B cell (primary cell): ENCODE data around the gene QKI. TPM values are rescaled to one million over a fixed set of nuclear protein-coding genes. Genes with fewer than 3 reads are reported as not detected.

Source experiments
- ATAC-seq: fragments of 200-7000 bp; cut with Tn5 transposase; one replicate; pipeline ENCODE4 v1.10.0; 2021; ENCODE audit warnings: low read depth, mild to moderate bottlenecking, moderate number of reproducible peaks, moderate library complexity
- CTCF ChIA-PET: fragments of 350-600 bp; sonication (Branson Sonifier 250); formaldehyde crosslinking; loops from one replicate; lab custom pipeline; 2021; ENCODE audit warnings: antibody characterized with exemption, inconsistent platforms; lab: Charles Lee
- POLR2A ChIA-PET: fragments of 350-600 bp; sonication (Branson Sonifier 250); formaldehyde crosslinking; loops from one replicate; lab custom pipeline; 2021; ENCODE audit warnings: antibody characterized with exemption; lab: Charles Lee
- DNase-seq: peaks from one replicate; pipeline ENCODE4 v3.0.0; 2013
- H2AFZ ChIP-seq: 2 replicates; pipeline ENCODE4 v1.6.1; 2012; ENCODE audit warnings: mild to moderate bottlenecking, low read depth, low read length; ENCODE audit not compliant: insufficient read depth, poor library complexity, severe bottlenecking
- H3K27ac ChIP-seq, 2 donors: 1 replicate in 1 of 2; 2 replicates in 1 of 2; pipeline ENCODE4 v1.5.1; 2012 to 2013; ENCODE audit warnings: low read length in 2 of 2, mild to moderate bottlenecking in 2 of 2, moderate library complexity in 1 of 2
- H3K27me3 ChIP-seq, 4 experiments: fragments of 200-600 bp in 1 of 4; sonication (generic) in 1 of 4; replicated peaks in 1 of 4; 1 replicate in 2 of 4; 2 replicates in 2 of 4; pipeline versions ENCODE4 v1.6.1 to v1.7.0; 2013 to 2016; ENCODE audit warnings: low read length in 3 of 4, mild to moderate bottlenecking in 2 of 4, mixed read lengths in 1 of 4, moderate library complexity in 1 of 4; ENCODE audit not compliant: insufficient read depth in 4 of 4, control insufficient read depth in 3 of 4; ENCODE audit errors: control extremely low read depth in 1 of 4
- H3K36me3 ChIP-seq, 2 experiments: replicated peaks in 1 of 2; 1 replicate in 1 of 2; 2 replicates in 1 of 2; pipeline versions ENCODE4 v1.6.1 to v1.7.1; 2013; ENCODE audit warnings: low read length in 1 of 2; ENCODE audit not compliant: insufficient read depth in 2 of 2, control insufficient read depth in 1 of 2; ENCODE audit errors: control extremely low read depth in 1 of 2, extremely low read depth in 1 of 2
- H3K4me1 ChIP-seq, 2 donors: fragments of 200-600 bp in 1 of 2; sonication (generic) in 1 of 2; 1 replicate in 1 of 2; 2 replicates in 1 of 2; pipeline versions ENCODE4 v1.5.1 to v1.6.1; 2013 to 2017; ENCODE audit warnings: low read length in 2 of 2; ENCODE audit not compliant: control insufficient read depth in 2 of 2, insufficient read depth in 2 of 2
- H3K4me2 ChIP-seq: replicated peaks from 2 replicates; pipeline ENCODE3; 2012; ENCODE audit warnings: mild to moderate bottlenecking, low read depth, low read length; ENCODE audit not compliant: poor library complexity, severe bottlenecking
- H3K4me3 ChIP-seq, 5 experiments: fragments of 200-600 bp in 1 of 5; sonication (generic) in 1 of 5; 1 replicate in 3 of 5; 2 replicates in 2 of 5; pipeline versions ENCODE4 v1.5.1 to v1.7.0; 2011 to 2016; ENCODE audit warnings: low read length in 4 of 5, mild to moderate bottlenecking in 4 of 5, low read depth in 2 of 5, control low read depth in 1 of 5, moderate library complexity in 1 of 5; ENCODE audit not compliant: insufficient read depth in 1 of 5; ENCODE audit errors: control extremely low read depth in 1 of 5, extremely low read depth in 1 of 5
- H3K79me2 ChIP-seq: fragments of 200-600 bp; sonication (generic); one replicate; pipeline ENCODE4 v1.6.0; 2016; ENCODE audit warnings: low read length; ENCODE audit not compliant: control insufficient read depth, insufficient read depth
- H3K9ac ChIP-seq: fragments of 200-600 bp; sonication (generic); 2 replicates; pipeline ENCODE4 v1.6.1; 2017; ENCODE audit warnings: mild to moderate bottlenecking, low read length, moderate library complexity
- H3K9me3 ChIP-seq, 3 donors: one replicate each; pipeline versions ENCODE4 v1.6.1 to v1.7.1; 2013; ENCODE audit warnings: low read length in 2 of 3; ENCODE audit not compliant: control insufficient read depth in 2 of 3, insufficient read depth in 1 of 3; ENCODE audit errors: control extremely low read depth in 1 of 3
- H4K20me1 ChIP-seq: 2 replicates; pipeline ENCODE4 v1.6.0; 2012; ENCODE audit warnings: mild to moderate bottlenecking, low read length; ENCODE audit not compliant: insufficient read depth, control insufficient read depth, poor library complexity, severe bottlenecking
- H3K27ac Mint-ChIP-seq: one replicate; pipeline ENCODE4 v1.8.0; 2021; ENCODE audit warnings: mixed read lengths
- H3K27me3 Mint-ChIP-seq: one replicate; pipeline ENCODE4 v1.8.0; 2021; ENCODE audit warnings: mixed read lengths
- H3K4me1 Mint-ChIP-seq: one replicate; pipeline ENCODE4 v1.8.0; 2021; ENCODE audit warnings: mixed read lengths
- H3K4me3 Mint-ChIP-seq: one replicate; pipeline ENCODE4 v1.8.0; 2021; ENCODE audit warnings: mixed read lengths
- H3K9me3 Mint-ChIP-seq: one replicate; pipeline ENCODE4 v1.8.0; 2022; ENCODE audit warnings: mixed read lengths; ENCODE audit not compliant: insufficient read depth
- EZH2 ChIP-seq: IDR thresholded peaks from 2 replicates; pipeline ENCODE4 v1.6.1; 2012; ENCODE audit warnings: borderline replicate concordance, low read depth, mild to moderate bottlenecking, moderate library complexity, low read length; ENCODE audit not compliant: insufficient read depth, poor library complexity, severe bottlenecking
- WGBS: methylation state at CpG from one replicate; pipeline ENCODE4 v1.1.5; 2013; ENCODE audit warnings: missing lambda C conversion rate; ENCODE audit not compliant: insufficient coverage; 5-methylcytosine and 5-hydroxymethylcytosine counted together
- intact Hi-C: fragments of 100-400 bp; cut with micrococcal nuclease; formaldehyde crosslinking; loops from one replicate; pipeline ENCODE4 v1.10.0; 2022
- polyA plus RNA-seq: library from polyadenylated mRNA; depleted of rRNA; stranded (reverse); fragments of >200 nt; gene quantifications from 2 replicates; pipeline ENCODE4 v1.2.3, GENCODE V29; 2012
- total RNA-seq, 2 donors: library from RNA; stranded (reverse); fragments of 120-200 nt in 1 of 2; gene quantifications; 1 replicate in 1 of 2; 2 replicates in 1 of 2; pipeline versions ENCODE4 v1.2.3 to v1.2.4, GENCODE V29; 2013 to 2022
- TF ChIP-seq, protein P1 (sequence below): fragments of 200-600 bp; IDR thresholded peaks from one replicate; pipeline ENCODE4 v1.8.0; 2022; ENCODE audit warnings: antibody characterized with exemption, mild to moderate bottlenecking

Gene QKI
- total and polyA plus RNA-seq, 2 donors (not counting 1 experiment from before 2014, with no cell fraction given): 38.8 to 79.5 TPM

DNA sequence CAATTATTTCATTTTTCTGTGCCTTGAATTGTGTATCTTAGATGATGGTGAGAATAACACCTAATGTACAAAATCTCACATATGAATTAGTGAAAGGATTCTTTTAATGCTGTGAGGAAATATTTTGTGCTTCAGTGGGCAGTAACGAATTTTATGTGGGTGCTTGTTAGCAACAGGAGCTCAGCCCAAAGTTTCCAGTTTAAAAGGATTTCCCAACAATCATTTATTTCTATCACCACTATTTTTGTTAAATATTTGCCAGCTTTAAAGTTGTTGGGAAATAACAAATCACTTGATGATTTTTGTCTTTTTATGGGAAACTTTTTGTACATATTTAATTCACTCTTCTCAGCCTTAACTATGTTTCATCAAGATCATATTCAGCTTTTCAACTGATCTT lies 111.8 kb downstream of the QKI start:
- Histone ChIP-seq H3K9ac (no peak overlapping the region), H3K27me3 (no peaks in the 10 kb centered on the region), H3K79me2 (peaks cover 86% of the 10 kb centered on the region), H3K9me3 (no peaks in the 10 kb centered on the region), H3K27ac (no peak overlapping the region), H3K4me2 (no peak overlapping the region), H3K4me1 (peaks cover 0 to 8% of the 10 kb centered on the region in 2 donors), H4K20me1 (peaks cover 47% of the 10 kb centered on the region), H3K36me3 (no peaks in the 10 kb centered on the region), H3K4me3 (no peak overlapping the region), H2AFZ (no peak overlapping the region)
- Mint-ChIP-seq H3K4me3 (no peak overlapping the region), H3K4me1 (peaks cover 70% of the 10 kb centered on the region), H3K27ac (no peak overlapping the region), H3K9me3 (no peaks in the 10 kb centered on the region), H3K27me3 (no peaks in the 10 kb centered on the region)
- WGBS: no CpG with 5 or more reads among the region's 1 CpG
- ATAC-seq (no peak), DNase-seq (no peak)
- POLR2A ChIA-PET: no interaction called here
- CTCF ChIA-PET: no interaction called here
- intact Hi-C loops: no loop called here
- TF ChIP-seq, protein P1, sequence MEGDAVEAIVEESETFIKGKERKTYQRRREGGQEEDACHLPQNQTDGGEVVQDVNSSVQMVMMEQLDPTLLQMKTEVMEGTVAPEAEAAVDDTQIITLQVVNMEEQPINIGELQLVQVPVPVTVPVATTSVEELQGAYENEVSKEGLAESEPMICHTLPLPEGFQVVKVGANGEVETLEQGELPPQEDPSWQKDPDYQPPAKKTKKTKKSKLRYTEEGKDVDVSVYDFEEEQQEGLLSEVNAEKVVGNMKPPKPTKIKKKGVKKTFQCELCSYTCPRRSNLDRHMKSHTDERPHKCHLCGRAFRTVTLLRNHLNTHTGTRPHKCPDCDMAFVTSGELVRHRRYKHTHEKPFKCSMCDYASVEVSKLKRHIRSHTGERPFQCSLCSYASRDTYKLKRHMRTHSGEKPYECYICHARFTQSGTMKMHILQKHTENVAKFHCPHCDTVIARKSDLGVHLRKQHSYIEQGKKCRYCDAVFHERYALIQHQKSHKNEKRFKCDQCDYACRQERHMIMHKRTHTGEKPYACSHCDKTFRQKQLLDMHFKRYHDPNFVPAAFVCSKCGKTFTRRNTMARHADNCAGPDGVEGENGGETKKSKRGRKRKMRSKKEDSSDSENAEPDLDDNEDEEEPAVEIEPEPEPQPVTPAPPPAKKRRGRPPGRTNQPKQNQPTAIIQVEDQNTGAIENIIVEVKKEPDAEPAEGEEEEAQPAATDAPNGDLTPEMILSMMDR: no peak
- no peak for TF ChIP-seq EZH2

DNA sequence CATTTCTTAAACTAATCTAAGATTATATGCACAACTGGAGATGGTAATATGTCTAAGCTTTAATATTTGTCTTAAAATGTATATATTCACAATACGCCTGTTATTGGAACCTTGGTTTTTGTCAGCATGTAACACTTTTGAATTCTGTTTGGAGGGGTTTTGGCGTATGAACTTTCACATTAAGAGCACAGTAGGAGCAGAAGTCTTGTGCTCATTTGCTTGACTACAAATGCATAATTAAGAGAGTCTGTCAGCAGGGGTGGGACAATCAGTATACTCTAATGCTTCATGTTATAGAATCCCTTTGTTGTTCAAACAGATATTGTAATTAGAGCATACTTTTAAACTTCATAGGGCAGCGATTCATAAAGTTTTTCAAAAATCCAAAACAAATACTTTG lies 112.8 kb downstream of the QKI start:
- DNase-seq (no peak), ATAC-seq (no peak)
- Mint-ChIP-seq H3K4me1 (peaks cover 69% of the 10 kb centered on the region), H3K27ac (no peak overlapping the region), H3K9me3 (no peaks in the 10 kb centered on the region), H3K4me3 (no peak overlapping the region), H3K27me3 (no peaks in the 10 kb centered on the region)
- Histone ChIP-seq H3K4me1 (peaks cover 0 to 8% of the 10 kb centered on the region in 2 donors), H3K27me3 (no peaks in the 10 kb centered on the region), H3K36me3 (no peaks in the 10 kb centered on the region), H2AFZ (no peak overlapping the region), H3K4me3 (no peak overlapping the region), H3K9ac (no peak overlapping the region), H3K4me2 (no peak overlapping the region), H4K20me1 (peaks cover 54% of the 10 kb centered on the region), H3K79me2 (peaks cover 86% of the 10 kb centered on the region), H3K9me3 (no peaks in the 10 kb centered on the region), H3K27ac (no peak overlapping the region)
- TF ChIP-seq, protein P1: no peak
- TF ChIP-seq EZH2: no peak
- CTCF ChIA-PET: no interaction called here
- WGBS: no CpG with 5 or more reads among the region's 3 CpGs
- intact Hi-C loops: no loop called here
- POLR2A ChIA-PET: no interaction called here
